SJSA1 (cell line): ENCODE data around the gene PIK3R4. TPM values are rescaled to one million over a fixed set of nuclear protein-coding genes. Genes with fewer than 3 reads are reported as not detected.

Source experiments
- DNase-seq, 2 experiments: peaks; one replicate each; pipeline ENCODE4 v3.0.0-alpha.2; 2015 to 2020; ENCODE audit warnings: low spot score in 2 of 2, low read depth in 1 of 2
- H3K27ac ChIP-seq: fragments of 250-450 bp; sonication (Bioruptor Pico); 2 replicates; pipeline ENCODE4 v1.5.1; 2020; ENCODE audit warnings: mild to moderate bottlenecking, moderate library complexity
- H3K27me3 ChIP-seq: fragments of 250-450 bp; sonication (Bioruptor Pico); replicated peaks from 2 replicates; pipeline ENCODE4 v1.5.1; 2020; ENCODE audit warnings: mild to moderate bottlenecking, moderate library complexity
- H3K36me3 ChIP-seq: fragments of 250-450 bp; sonication (Bioruptor Pico); 2 replicates; pipeline ENCODE4 v1.5.1; 2020; ENCODE audit warnings: mild to moderate bottlenecking
- H3K4me1 ChIP-seq: fragments of 250-450 bp; sonication (Bioruptor Pico); replicated peaks from 2 replicates; pipeline ENCODE4 v1.6.1; 2021; ENCODE audit warnings: mild to moderate bottlenecking
- H3K4me3 ChIP-seq: fragments of 250-450 bp; sonication (Bioruptor Pico); 2 replicates; pipeline ENCODE4 v1.5.1; 2020; ENCODE audit warnings: mild to moderate bottlenecking
- H3K9me3 ChIP-seq: fragments of 250-450 bp; sonication (Bioruptor Pico); replicated peaks from 2 replicates; pipeline ENCODE4 v1.5.1; 2020; ENCODE audit warnings: mild to moderate bottlenecking
- total RNA-seq: library from RNA; depleted of rRNA; stranded (reverse); fragments of >200 nt; shearing (Covaris generic); gene quantifications from 2 replicates; pipeline ENCODE4 v1.2.3, GENCODE V29; 2014

PIK3R4 gene
- total RNA-seq, 1 experiment from 2014 or later: 22.5 TPM

DNA sequence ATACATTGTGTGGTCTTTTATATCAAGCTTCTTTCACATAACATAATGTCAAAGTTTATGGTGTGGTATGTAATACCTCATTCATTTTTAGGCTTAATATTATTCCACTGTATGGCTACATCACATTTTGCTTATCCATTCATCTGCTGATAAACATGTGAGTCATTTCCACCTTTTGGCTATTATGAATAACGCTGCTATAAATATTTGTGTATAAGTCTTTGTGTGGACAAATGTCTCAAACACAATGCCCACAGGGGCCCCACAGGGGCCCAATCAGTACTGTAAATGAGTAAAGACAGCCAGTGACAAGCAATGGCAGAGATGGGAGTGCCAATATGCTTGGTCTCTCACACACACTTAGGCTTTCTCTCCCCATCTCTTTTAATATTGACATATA is 54.2 kb downstream of the PIK3R4 start:
- Histone ChIP-seq H3K27me3 (no peaks in the 10 kb centered on the region), H3K4me1 (peaks cover 9% of the 10 kb centered on the region), H3K36me3 (peaks cover 19% of the 10 kb centered on the region), H3K9me3 (no peaks in the 10 kb centered on the region), H3K27ac (no peak overlapping the region), H3K4me3 (no peak overlapping the region)
- DNase-seq: no peak

DNA sequence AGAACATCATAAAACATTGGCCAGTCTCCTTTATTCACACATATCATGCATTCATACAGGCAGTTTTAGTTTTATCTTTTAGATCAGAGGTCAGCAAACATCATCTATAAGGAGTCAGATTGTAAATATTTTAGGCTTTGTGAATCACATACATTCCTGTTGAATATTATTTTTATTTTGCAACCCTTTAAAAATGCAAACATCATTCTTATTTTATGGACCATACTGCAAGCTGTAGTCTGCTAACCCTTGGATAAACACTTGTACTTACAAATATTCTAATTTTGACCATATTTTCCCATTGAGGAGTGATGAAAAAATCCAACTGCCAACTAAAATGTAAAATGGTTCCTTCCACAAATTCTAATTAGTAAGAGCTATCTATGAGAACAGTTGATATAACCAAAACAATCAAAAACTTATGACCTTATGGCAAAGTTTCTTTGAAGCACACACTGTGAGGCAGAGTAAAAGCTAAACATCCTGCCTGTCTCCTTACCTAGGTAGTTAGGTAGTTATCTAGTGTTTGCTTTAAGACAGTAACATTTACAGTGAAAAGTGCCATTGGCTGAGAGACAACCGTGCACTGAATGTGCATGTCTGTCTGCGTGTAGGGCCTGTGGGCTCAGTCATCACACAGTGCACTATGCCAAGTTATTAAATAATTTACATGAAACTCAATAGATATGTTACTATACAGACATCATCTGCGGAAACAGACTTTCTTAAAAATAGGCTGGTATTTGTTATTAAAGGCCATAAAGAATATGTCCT is 57.7 kb downstream of the PIK3R4 start:
- Histone ChIP-seq H3K9me3 (no peaks in the 10 kb centered on the region), H3K27me3 (no peaks in the 10 kb centered on the region), H3K27ac (no peak overlapping the region), H3K4me3 (no peak overlapping the region), H3K36me3 (peaks cover 19% of the 10 kb centered on the region), H3K4me1 (peaks cover 9% of the 10 kb centered on the region)
- no peak for DNase-seq

DNA sequence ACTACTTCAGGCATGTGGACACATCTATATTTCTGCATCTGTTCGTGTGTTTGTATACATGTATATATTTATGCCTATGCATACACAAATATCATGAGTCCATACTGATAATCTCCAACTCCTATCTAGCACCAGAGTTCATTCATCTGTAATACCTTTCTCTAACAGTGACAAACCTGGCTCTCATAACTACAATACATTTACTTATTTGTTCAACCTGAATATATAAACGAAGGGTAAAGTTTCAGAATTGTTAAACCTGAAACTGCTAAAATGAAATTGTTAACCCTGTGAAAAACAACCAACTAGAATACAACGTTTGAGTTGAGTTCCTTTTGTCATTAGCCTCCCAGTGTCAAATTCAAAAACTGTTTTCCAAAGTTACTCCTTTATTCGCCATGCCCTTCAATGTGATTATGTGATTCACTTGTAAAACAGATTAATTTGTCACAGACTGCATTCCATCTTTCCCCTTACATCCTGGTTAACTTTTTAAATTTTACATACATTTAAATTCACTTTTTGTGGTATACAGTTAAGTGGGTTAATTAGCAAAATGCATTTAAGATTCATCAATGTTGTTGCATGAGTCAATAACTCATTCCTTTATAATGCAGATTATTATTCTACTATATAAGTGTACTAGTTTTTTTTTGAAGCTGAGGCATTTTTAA is 58.5 kb downstream of the PIK3R4 start:
- no peak overlapping the region for H3K27ac ChIP-seq
- H3K4me1 ChIP-seq: peaks cover 8% of the 10 kb centered on the region
- no peaks in the 10 kb centered on the region for H3K9me3 ChIP-seq
- H3K36me3 ChIP-seq: peaks cover 27% of the 10 kb centered on the region
- no peak overlapping the region for H3K4me3 ChIP-seq
- no peak for DNase-seq
- H3K27me3 ChIP-seq: no peaks in the 10 kb centered on the region

DNA sequence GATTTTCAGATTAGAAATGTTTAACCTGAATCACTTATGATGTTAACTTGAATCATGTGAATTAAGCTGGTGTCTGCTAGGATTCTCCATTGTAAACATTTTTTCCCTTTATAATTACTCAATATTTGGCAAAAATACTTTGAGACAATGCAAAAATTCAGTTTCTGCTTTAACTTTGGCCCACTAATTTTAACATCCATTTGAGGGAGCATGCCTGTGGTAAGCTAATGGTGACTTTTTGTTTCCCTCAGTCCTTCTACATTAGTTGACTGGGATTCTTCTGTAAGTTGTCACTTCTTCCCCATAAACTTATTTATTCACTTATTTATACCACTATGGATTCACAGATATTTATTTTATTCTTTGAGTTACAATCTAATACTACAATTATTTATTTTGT is 59.3 kb downstream of the PIK3R4 start:
- Histone ChIP-seq H3K4me1 (peaks cover under 1% of the 10 kb centered on the region; the same call in 1 of the 2 replicates), H3K36me3 (peaks cover 35% of the 10 kb centered on the region), H3K27ac (no peak overlapping the region), H3K4me3 (no peak overlapping the region), H3K27me3 (no peaks in the 10 kb centered on the region), H3K9me3 (no peaks in the 10 kb centered on the region)
- no peak for DNase-seq

DNA sequence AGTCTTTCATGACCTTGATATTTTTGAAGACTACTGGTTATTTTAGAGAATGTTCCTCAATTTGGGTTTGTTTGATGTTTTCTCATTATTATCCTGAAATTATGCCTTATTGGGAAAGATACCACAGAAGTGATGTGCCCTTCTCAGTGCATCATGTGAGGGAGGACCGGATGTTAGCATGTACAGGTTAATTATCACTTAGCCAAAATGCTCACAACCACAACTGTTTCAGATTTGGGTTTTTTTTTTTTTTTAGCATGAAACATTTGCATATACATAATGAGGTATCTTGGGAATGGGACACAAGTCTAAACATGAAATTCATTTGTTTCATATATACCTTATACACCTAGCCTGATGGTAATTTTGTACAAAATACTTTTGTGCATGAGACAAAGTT is 59.8 kb downstream of the PIK3R4 start:
- peaks cover 38% of the 10 kb centered on the region for H3K36me3 ChIP-seq
- no peaks in the 10 kb centered on the region for H3K4me1 ChIP-seq
- no peak overlapping the region for H3K27ac ChIP-seq
- no peak overlapping the region for H3K4me3 ChIP-seq
- H3K27me3 ChIP-seq: no peaks in the 10 kb centered on the region
- no peak for DNase-seq
- no peaks in the 10 kb centered on the region for H3K9me3 ChIP-seq

DNA sequence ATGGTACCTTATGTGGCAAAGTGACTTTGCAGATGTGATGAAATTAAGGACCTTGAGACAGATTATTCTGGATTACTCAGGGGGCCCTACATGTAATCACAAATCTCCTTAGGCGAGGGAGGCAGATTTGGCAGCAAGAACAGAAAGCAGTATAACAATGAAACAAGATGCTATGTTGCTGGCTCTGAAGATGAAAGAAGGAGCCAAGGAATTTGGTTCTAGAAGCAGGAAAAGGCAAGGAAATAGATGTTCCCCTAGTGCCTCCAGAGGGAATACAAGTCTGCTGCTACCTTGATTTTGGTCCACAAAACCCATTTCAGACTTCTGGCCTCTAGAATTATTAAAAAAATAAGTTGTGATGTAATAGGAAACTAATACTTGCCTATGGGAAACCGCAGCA is 64.5 kb downstream of the PIK3R4 start:
- no peak for DNase-seq
- no peak overlapping the region for H3K27ac ChIP-seq
- no peaks in the 10 kb centered on the region for H3K4me1 ChIP-seq
- H3K27me3 ChIP-seq: no peaks in the 10 kb centered on the region
- H3K9me3 ChIP-seq: no peaks in the 10 kb centered on the region
- H3K4me3 ChIP-seq: no peak overlapping the region
- peaks cover 48% of the 10 kb centered on the region for H3K36me3 ChIP-seq

DNA sequence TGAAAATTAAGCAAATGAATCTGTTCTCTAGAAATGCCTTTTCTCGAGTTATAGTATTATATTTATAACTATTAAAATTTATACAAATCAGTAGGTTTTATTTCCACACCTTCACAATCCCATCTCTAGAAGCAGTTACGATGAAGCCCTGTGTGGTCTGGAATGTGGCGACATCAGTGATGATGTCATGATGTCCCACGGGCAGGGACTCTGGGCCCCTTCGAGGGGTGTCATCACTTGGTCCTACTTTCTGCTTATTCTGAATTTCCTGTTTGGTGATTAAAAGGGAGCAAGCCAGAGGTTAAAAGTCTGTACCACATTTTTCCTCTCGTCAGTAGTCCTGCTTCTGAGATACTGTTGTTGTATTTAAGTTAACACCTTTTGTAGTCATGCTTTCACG is 67.4 kb downstream of the PIK3R4 start:
- Histone ChIP-seq H3K36me3 (peaks cover 51% of the 10 kb centered on the region), H3K4me3 (no peak overlapping the region), H3K9me3 (no peaks in the 10 kb centered on the region), H3K4me1 (no peaks in the 10 kb centered on the region), H3K27ac (no peak overlapping the region), H3K27me3 (no peaks in the 10 kb centered on the region)
- DNase-seq: no peak

DNA sequence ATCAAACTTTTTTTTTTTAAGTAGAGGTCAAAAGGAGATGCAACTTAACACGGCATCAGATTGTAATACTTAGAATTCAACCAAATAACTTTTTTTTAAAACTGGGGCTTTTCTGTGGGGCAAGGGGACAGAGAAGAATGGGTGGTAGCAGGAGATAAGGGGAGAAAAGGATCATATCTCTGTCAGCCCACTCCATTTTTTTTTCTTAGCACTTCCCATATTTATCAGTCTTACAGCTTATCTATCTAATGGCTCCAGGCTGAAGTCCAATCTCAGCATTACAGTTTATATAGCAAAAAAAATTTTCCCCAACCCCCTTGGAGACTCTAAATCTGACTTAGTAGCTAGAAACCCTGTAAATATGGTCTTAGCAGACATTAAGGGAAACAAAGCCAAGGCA is 69.3 kb downstream of the PIK3R4 start:
- Histone ChIP-seq H3K27ac (no peak overlapping the region), H3K9me3 (no peaks in the 10 kb centered on the region)
- no peak for DNase-seq

DNA sequence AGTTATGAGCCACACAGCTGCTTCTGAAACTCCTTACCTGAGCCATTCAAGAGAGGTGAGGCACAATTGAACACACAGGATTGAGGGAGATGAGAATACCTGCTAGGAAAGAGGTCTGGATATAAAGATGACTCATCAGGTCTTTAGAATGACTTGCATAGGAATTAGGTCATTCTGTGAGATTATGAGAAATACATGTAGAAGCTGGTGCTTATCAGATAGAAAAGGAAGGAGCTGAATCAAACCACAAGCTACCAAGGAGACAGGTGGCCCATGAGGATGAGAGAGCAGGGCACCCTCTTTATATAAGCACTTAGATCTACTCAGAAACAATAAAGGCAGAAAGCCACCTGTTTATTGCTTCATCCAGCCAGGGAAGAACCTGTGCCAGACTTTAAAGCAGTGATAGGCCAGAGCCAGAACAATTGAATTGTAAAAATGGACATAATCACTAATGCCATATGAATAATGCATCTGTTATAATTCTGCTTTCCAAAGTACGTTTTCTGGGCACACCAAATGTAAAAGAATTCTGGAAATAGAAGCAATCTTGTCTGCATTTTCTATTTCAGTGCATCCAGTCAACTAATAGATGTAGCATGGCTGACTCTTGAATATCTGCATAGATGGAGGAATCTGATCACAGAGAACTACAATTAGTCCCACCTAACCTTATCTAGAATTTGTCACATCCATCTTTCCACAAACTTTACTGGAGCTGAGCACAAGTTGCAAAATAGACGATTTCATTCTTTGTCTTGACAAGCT is 74.9 kb downstream of the PIK3R4 start:
- Histone ChIP-seq H3K27me3 (no peaks in the 10 kb centered on the region), H3K9me3 (no peaks in the 10 kb centered on the region), H3K4me1 (no peaks in the 10 kb centered on the region), H3K36me3 (peaks cover 3% of the 10 kb centered on the region), H3K27ac (no peak overlapping the region), H3K4me3 (no peak overlapping the region)
- no peak for DNase-seq

More for the DNA sequence above, 69.3 kb downstream of the PIK3R4 start:
- Histone ChIP-seq H3K36me3 (peaks cover 35% of the 10 kb centered on the region), H3K4me3 (no peak overlapping the region), H3K27me3 (no peaks in the 10 kb centered on the region), H3K4me1 (no peaks in the 10 kb centered on the region)

DNA sequence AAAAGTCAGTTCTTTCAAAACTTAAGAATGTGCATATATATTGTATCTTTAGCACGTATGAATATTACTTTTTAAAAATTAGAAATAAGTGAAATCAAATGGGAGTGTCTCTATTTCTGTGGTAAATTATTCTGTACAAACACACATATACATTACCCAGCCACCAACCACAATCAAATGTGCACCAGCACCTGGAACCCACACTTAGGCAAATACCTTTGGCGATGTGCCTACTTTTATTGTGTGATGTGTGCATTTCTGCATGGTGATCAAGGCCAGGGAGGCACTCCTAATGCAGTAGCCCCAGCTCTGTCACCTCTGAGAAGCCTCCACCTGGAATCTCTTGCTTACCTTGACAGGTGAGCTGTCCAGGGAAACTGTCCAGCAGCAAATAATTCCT is 76.9 kb downstream of the PIK3R4 start:
- Histone ChIP-seq H3K36me3 (peaks cover 3% of the 10 kb centered on the region; the same call in 1 of the 2 replicates), H3K27me3 (no peaks in the 10 kb centered on the region), H3K27ac (no peak overlapping the region), H3K4me1 (no peaks in the 10 kb centered on the region), H3K9me3 (no peaks in the 10 kb centered on the region), H3K4me3 (no peak overlapping the region)
- DNase-seq: no peak

DNA sequence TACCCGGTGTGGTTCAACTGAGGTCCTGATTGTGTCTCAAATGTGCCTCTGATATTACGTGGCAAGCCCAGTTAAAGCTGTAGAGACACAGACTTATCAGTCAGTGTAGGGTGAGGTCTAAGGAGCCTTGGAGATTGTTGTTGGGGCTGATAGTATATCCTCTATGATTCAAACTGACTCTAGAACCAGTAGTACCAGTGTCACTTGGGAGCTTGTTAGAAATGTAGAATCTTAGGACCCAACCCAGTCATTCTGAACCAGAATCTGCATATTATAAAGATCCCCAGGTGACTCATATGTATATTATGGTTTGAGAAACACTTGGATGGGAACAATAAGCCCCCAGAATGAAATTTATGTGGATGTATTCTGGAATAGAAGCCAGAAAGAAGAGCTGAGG is 83.5 kb downstream of the PIK3R4 start:
- no peak for DNase-seq
- Histone ChIP-seq H3K27ac (no peak overlapping the region), H3K4me1 (no peaks in the 10 kb centered on the region), H3K9me3 (no peaks in the 10 kb centered on the region), H3K36me3 (no peaks in the 10 kb centered on the region), H3K27me3 (no peaks in the 10 kb centered on the region), H3K4me3 (no peak overlapping the region)

DNA sequence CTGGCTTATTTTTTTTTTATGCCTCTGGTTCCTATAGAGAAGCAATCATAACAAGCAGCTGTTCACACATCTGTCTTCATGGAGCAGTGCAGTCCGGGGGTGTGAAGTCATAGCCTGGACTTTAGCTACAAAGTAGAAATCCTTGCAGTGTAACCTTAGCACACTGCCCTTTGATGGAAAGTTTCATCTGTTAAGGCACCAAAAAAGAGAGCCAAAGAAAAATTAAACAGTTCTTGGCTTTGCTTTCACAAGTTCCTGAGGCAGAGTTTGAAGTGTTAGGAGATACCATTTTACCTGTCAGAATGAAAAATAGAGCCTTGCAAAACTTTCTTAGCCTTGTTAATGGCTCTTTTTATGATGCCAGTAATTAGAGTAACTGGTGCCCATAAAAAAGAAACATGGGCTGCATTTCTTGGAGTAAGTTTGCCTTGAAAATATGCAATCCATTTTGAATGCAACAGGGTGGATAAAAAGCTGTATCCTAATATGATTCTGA is 84.1 kb downstream of the PIK3R4 start:
- no peaks in the 10 kb centered on the region for H3K4me1 ChIP-seq
- no peak for DNase-seq

DNA sequence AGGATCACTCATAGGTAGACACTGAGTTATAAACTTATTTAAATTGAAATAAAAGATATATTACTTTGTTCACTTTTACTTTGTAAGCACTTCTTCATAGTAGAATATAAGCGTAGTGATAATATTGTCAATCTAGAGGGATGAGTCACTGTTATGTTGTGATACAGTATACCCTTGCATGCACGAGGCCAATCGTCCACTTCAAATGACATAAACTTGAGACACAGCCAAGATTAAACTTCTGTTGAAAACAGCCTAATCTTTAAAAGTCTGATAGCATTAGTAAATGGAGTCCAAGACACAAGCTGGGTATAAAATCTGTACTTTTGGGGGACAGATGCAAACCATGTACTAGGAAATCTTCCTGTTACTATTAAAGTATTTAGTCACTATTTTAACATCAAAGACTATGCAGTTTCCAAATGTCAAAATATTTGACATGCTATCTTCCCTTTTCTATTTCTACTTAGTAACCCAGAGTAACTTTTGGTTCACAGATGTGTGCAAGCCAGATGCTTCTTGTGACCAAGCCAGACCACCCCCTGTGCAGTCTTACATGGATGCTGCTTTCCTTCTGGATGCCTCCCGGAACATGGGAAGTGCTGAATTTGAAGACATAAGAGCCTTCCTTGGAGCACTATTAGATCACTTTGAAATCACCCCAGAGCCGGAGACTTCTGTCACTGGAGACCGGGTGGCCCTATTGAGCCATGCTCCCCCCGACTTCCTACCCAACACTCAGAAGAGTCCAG is 85.3 kb downstream of the PIK3R4 start:
- H3K9me3 ChIP-seq: no peaks in the 10 kb centered on the region
- H3K4me3 ChIP-seq: no peak overlapping the region
- H3K4me1 ChIP-seq: no peaks in the 10 kb centered on the region
- H3K36me3 ChIP-seq: no peaks in the 10 kb centered on the region
- no peak for DNase-seq
- H3K27ac ChIP-seq: no peak overlapping the region
- H3K27me3 ChIP-seq: no peaks in the 10 kb centered on the region

More for the DNA sequence above, 84.1 kb downstream of the PIK3R4 start:
- H3K27ac ChIP-seq: no peak overlapping the region
- no peaks in the 10 kb centered on the region for H3K27me3 ChIP-seq
- no peaks in the 10 kb centered on the region for H3K9me3 ChIP-seq
- no peaks in the 10 kb centered on the region for H3K36me3 ChIP-seq
- no peak overlapping the region for H3K4me3 ChIP-seq
